Nucleus accumbens (tissue), 56 donors: ENCODE results near the gene SLC9A6.

Experiments used
- DNase-seq, 56 donors: peaks; one replicate each; lab custom pipeline; 2025; lab: John Stamatoyannopoulos, UW

Gene SLC9A6

GRCh38 chrX:136028383-136028984 is 43.2 kb downstream of the SLC9A6 start:
- no peak for DNase-seq

DNA sequence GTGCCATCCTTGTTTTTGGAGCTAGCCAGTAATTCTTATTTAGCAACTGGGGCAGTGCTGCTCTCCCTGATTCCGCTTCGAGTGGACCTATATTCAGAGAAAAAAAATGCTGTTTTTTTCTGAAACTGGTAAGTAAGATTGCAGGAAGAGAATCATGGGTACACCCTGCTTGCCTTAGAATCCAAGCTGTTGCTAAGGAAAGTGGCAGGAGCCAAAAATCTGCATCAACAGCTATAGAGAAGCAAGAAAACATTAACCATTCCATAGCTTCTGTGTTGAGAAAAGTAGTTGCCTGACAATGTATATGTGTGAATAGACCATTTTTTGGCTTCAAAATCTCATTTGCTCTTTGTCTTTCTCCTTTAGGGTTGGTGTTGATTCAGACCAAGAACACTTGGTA is 44.5 kb downstream of the SLC9A6 start:
- DNase-seq: peak in 1 of 56 donors; percentile 1

DNA sequence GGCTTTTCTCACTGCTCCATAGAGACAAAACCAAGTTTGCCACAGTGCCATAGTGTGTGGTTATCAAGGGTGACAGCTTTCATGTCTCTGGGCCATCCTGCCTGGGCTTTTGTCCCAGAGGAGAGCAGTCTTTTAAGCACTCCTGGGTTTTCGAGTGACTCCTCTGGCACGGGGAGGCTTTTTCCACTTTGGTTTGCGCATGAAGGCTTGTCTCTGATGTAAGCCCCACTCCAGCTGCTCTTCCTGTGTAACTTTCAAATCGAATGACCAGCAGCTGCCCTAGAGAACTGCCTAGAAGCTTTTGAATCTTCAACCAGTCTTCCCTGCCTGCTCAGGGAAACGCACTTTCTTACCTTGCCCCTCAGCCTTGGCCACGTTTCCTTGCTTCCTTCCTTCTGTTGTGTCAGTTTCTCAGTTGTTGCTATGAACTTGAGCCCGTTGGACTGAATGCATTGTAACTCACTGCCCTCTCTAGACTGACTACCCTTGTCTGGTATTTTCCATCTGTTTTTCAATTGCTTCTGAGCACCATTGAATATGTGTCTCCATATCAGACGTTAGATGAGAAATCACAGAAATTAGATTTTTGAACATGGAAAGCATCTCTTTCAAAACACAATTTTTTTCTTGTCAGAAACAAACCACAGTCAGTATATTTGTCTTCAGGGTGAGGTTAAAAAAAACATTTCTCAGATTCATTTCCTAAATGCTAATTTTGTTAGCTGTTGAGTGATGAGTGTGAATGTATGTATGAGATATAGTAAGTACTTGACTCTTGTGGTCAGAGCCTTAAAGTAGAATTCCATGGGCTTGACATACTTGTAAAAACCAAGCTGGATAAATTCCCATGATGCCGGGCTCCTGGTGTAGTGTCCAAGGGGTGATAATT is 45.3 kb downstream of the SLC9A6 start:
- peak in 15 of 56 donors; percentile 0 to 31 (median 2) for DNase-seq

GRCh38 chrX:136031626-136032025 is 46.4 kb downstream of the SLC9A6 start:
- DNase-seq: no peak

DNA sequence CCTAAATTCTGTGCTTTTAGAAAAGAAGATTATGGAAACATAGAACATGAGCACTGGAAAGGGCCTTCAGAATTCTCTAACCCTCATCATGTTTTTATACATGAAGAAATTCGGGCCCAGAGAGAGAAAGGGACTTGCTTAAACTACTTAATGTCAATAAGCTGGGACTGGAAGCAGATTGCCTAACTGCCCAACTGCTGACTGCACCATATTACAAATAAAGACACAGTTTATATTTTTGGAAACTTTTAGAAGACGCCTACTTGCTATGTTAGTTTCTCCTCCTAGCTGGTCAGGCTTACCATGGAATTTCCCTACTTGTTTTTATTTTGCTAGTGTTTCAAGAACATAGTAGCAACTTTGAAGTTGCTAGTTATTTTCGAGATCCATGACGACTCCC is 47.1 kb downstream of the SLC9A6 start:
- DNase-seq: no peak

DNA sequence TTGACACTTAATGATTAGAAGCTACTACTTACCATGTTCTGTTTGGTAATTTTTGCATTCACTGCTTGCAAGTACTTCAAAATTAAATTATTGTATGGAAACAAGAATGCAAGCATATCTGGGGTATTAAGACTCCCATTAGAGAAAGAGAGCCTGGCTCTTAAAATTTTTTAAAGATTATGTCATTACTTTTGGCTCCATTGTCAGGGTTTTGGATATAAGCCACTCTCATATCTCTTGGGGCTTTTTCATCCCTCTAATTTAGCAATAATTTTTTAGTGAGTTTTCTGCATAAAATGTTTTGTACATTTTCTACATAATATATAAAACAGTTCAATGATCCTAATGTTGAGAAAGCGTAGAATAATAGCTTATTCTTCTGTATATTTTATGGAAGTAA is 49.4 kb downstream of the SLC9A6 start:
- no peak for DNase-seq

- DNase-seq: no peak
These were observed 50.4 kb downstream of the SLC9A6 start for GRCh38 chrX:136035663-136036062.

- no peak for DNase-seq
These were observed 54.2 kb downstream of the SLC9A6 start for GRCh38 chrX:136039485-136039884.

DNA sequence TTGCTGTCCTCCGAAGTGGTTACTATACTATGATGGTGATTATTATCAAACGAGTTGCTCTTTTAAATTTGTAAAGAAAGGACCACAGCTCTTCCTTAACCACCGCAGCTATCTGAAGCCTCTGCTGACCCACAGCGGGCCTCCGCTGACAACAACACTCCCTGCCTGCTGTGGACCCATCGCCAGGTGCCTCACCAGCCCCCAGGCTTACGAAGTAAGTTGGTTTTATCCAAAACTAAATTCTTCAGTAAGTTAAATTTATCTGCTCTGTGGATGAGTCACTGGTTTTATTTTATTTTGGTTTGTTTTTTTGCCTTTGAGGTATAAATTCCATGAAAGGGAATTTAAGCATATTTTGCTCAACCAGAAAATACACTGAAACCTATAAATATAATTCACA is 54.7 kb downstream of the SLC9A6 start:
- no peak for DNase-seq

- DNase-seq: no peak
These were observed 56.1 kb downstream of the SLC9A6 start for GRCh38 chrX:136041254-136041812.

GRCh38 chrX:136045008-136045407 is 59.8 kb downstream of the SLC9A6 start:
- DNase-seq: no peak

DNA sequence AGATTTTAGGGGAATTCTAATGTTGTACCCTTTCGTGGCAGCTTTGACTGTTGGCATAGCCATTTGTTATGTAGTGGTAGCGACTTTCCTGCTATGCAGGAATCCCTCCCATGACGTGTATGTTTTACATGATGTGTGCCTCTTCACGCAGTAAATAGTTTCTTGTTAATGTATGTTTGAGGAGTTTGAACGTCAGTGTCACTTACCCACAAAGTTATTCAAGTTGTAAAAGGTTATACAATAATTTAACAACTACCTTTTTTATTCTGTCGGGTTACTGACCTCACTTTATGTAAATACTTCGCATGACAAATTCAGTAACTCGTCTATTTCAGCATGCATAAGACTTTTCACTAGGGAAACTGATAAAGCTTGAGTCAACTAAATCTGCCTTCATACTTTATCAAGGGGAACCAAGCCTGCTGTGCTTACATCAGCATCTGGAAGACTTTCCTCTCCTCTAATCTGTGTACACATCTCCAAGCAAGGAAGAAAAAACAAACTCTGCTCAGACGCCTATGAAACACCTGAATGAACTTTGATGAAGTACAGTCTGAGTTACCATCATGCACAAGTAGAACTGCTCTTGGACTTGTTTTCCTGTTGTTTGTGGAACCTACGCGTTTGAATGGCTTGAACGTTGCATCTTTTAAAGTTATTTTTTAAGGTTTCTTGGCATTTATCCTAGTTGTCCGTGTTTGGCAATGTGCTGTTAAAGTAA is 61.2 kb downstream of the SLC9A6 start:
- no peak for DNase-seq

- DNase-seq: no peak
These were observed 61.9 kb downstream of the SLC9A6 start for GRCh38 chrX:136047016-136047642.

- DNase-seq: no peak
These were observed 62.7 kb downstream of the SLC9A6 start for GRCh38 chrX:136047969-136048368.

DNA sequence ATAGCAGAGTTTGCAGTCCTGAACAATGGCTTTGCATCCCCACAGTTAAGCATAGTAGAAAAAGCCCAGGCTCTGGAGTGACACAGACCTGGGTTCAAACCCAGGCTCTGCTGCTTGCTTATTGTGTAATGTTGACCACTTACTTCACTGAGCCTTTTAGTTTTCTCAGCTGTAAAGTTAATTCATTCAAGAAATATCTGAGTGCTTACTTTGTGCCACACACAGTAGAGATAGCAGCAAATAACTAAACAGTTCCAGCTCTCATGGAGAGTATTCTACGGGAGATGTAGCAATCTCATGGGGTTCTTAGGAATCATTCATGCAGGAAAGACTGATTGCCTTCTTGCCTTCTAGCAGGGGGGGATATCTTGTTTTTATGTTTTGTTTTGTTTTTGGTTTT is 63.2 kb downstream of the SLC9A6 start:
- DNase-seq: no peak

- no peak for DNase-seq
These were observed 64.4 kb downstream of the SLC9A6 start for GRCh38 chrX:136049608-136050007.

- DNase-seq: peak in 5 of 56 donors; percentile 1 to 20 (median 1)
These were observed 65.6 kb downstream of the SLC9A6 start for GRCh38 chrX:136050875-136051274.

GRCh38 chrX:136051611-136052010 is 66.4 kb downstream of the SLC9A6 start:
- DNase-seq: no peak

DNA sequence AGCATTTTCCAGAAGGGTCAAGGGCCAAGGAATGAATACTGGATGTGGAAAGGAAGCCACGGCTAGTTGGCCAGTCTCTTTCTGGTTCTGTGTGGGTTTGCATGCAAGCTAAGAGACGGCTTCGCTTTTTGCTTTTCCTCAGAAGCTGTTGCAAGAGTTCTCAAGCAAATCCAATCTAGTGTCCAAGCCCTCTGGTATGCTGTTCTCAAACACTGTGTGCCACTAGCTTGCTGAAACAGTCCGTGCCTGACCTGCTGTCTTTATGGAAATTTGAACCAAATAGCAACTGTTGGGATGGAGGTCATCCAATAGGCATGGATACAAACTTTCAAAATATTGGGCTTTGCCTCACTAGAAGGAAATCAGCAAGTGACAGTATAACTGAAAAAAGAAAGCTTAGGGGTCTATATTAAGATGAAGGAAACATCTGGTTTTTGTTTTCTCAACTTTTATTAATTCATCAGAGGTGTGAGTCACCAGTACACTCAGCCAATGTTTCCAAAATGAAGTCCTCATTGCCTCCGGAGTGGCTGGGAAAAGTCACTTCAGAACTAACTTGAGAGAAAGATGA is 70.5 kb downstream of the SLC9A6 start:
- DNase-seq: peak in 4 of 56 donors; percentile 0 to 6 (median 2)

GRCh38 chrX:136057567-136057966 is 72.3 kb downstream of the SLC9A6 start:
- no peak for DNase-seq
